Activated CD8-positive, alpha-beta memory T cell treated with anti-CD3 and anti-CD28 coated beads, Interleukin-2, amount 50 U/mL, for 1 hour (primary cell): ENCODE data around the gene IGFALS.

Source experiments
- DNase-seq: peaks from one replicate; pipeline ENCODE4 v3.0.0-alpha.2; 2020; ENCODE audit errors: extremely low read depth

IGFALS gene

GRCh38 chr16:1793578-1794220 lies at the start of gene IGFALS:
TSS of gene IGFALS (minus strand) at chr16:1793705. CDS start at chr16:1793652, 53 bp downstream.
- DNase-seq = no peak

- no peak for DNase-seq
These were observed 46.0 kb upstream of the IGFALS start for GRCh38 chr16:1839554-1839953.

GRCh38 chr16:1834096-1834495 lies 40.6 kb upstream of the IGFALS start:
- no peak for DNase-seq

- DNase-seq = no peak
These were observed 39.4 kb upstream of the IGFALS start for GRCh38 chr16:1832838-1833454.

GRCh38 chr16:1831186-1832075 lies 37.9 kb upstream of the IGFALS start:
- no peak for DNase-seq

GRCh38 chr16:1830213-1830612 lies 36.7 kb upstream of the IGFALS start:
- DNase-seq = no peak

GRCh38 chr16:1828645-1829410 lies 35.3 kb upstream of the IGFALS start:
- no peak for DNase-seq

GRCh38 chr16:1826691-1827573 lies 33.4 kb upstream of the IGFALS start, which contains the start of the genes FAHD1 and HAGH:
TSS of gene FAHD1 (plus strand) at chr16:1827206. CDS start at chr16:1827239, 33 bp downstream.
TSS of gene HAGH (minus strand) at chr16:1826825. CDS start at chr16:1826787, 38 bp downstream.
- DNase-seq = peak; percentile 76

GRCh38 chr16:1825864-1826690 lies 32.6 kb upstream of the IGFALS start:
- no peak for DNase-seq

GRCh38 chr16:1825381-1825863 lies 31.9 kb upstream of the IGFALS start:
- no peak for DNase-seq

GRCh38 chr16:1823821-1824220 lies 30.3 kb upstream of the IGFALS start:
- DNase-seq = no peak

GRCh38 chr16:1822801-1823200 lies 29.3 kb upstream of the IGFALS start:
- DNase-seq = no peak

GRCh38 chr16:1821861-1822611 lies 28.5 kb upstream of the IGFALS start:
- DNase-seq = no peak

GRCh38 chr16:1820946-1821290 lies 27.4 kb upstream of the IGFALS start:
- no peak for DNase-seq

GRCh38 chr16:1820096-1820945 lies 26.8 kb upstream of the IGFALS start:
- no peak for DNase-seq

GRCh38 chr16:1819611-1820010 lies 26.1 kb upstream of the IGFALS start:
- no peak for DNase-seq

GRCh38 chr16:1818873-1819525 lies 25.5 kb upstream of the IGFALS start:
- no peak for DNase-seq
